ENCODE measurements around the gene CERT1.
A peak's percentile ranks its signal among the peaks of the same experiment; 100 is the strongest.
"Not testable (repeated sequence)": the region's sequence is repeated elsewhere in the genome, so short reads cannot be mapped to it uniquely, and the experiment has no call there.

Gene CERT1, protein sequence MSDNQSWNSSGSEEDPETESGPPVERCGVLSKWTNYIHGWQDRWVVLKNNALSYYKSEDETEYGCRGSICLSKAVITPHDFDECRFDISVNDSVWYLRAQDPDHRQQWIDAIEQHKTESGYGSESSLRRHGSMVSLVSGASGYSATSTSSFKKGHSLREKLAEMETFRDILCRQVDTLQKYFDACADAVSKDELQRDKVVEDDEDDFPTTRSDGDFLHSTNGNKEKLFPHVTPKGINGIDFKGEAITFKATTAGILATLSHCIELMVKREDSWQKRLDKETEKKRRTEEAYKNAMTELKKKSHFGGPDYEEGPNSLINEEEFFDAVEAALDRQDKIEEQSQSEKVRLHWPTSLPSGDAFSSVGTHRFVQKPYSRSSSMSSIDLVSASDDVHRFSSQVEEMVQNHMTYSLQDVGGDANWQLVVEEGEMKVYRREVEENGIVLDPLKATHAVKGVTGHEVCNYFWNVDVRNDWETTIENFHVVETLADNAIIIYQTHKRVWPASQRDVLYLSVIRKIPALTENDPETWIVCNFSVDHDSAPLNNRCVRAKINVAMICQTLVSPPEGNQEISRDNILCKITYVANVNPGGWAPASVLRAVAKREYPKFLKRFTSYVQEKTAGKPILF

DNA sequence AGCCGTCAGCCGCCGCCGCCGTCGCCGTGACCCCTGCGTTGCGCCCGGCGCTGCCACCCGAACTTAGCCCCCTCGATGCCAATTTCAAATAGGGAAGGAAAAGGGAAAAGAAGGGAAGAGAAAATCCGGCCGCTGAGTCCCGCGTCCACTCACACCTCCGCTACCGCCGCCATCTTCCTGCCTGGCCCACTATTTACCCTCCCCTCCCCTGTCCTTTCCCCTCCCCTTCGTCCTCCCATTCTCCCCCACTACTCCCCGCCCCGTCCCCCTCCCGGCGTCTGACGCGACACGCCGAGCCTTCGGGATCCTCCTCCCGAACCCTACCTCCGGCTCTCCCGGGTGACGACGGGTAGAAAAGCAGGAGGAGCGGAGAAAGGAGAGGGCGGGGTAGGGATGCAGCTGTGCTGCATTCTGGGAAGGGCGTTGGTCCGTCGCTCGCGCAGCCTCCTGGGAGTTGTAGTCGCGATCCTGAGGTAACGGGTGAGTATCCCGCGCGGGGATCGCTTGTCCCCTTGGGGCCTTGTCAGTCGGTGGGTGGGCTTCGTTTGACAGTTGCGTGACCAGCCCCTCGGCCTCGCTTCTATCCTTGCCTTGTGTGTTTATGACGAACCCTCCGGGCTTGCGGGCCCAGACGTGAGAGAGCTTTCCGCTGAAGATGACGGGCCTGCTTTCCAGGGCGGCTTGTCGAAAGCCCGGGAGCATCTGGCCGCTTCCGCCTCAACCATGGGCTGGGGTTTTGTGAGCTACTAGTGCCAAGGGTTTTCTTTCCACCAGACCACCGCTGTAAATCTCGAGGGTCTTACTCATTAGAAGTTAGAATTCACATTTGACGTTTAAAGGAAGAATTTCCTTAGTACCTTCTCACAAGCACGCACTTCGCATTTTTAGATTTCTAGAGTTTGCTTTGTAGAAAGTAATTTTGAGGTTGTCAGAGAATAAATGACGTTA lies at the start of gene CERT1, which contains the start of gene POLK:
TSS of gene CERT1 (minus strand) at position 195 of the 948 bp plus-strand sequence. CDS start 422 bp downstream, outside the sequence.
TSS of gene POLK (plus strand) at position 457 of the 948 bp plus-strand sequence.
- peak; percentile 99 for ATAC-seq
- peak; percentile 94 for DNase-seq
- H3K36me3 Mint-ChIP-seq (ENCODE audit: low read depth), result peaks cover 12% of the 10 kb centered on the region
- no peaks in the 10 kb centered on the region for H3K9me3 Mint-ChIP-seq
- H3K4me1 Mint-ChIP-seq, result peaks cover 61% of the 10 kb centered on the region
- H3K4me3 Mint-ChIP-seq, result peak within 1 kb of the TSS; percentile 95
- no peaks in the 10 kb centered on the region for H3K27me3 Mint-ChIP-seq
- peak within 1 kb of the TSS; percentile 95 for H3K27ac Mint-ChIP-seq

GRCh38 chr5:75560655-75561054 lies 49.2 kb upstream of the CERT1 start:
- Mint-ChIP-seq H3K9me3 (peaks cover 35% of the 10 kb centered on the region), H3K36me3 (ENCODE audit: low read depth) (peaks cover 78% of the 10 kb centered on the region), H3K4me1 (peaks cover 34% of the 10 kb centered on the region)
- not testable (repeated sequence) for ATAC-seq, H3K27ac Mint-ChIP-seq, H3K27me3 Mint-ChIP-seq, DNase-seq, H3K4me3 Mint-ChIP-seq

DNA sequence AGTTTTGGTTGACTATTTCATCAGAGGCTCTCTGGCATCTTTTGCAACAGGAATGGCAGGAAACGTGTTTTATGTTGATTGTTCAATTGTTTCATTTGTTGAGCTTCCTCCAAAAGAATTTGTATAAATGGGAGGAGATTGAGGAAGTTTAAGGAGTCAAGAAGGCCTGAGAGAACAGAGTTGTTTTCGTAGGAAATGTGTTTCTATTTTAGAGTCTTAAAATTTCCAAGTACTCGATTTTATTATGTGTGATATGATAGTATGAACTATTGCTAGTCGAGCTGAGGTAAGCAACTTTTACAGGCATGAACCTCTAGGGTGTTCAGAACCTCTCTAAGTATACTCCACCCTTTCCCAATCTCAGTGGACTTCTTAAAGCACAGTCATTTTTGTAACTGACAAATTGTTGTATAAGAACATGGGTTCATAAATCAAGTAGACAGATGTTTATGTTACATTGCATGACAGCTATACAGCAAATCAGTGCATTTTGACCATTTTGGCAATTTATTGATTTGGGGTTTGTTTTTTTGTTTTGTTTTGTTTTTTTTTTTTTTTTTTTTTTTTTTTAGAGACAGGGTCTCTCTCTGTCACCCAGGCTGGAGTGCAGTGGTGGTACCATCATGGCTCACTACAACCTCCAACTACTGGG lies 47.7 kb upstream of the CERT1 start:
- no peaks in the 10 kb centered on the region for H3K27me3 Mint-ChIP-seq
- DNase-seq (no peak), ATAC-seq (no peak)
- H3K9me3 Mint-ChIP-seq, result peaks cover 33% of the 10 kb centered on the region
- peaks cover 76% of the 10 kb centered on the region for H3K36me3 Mint-ChIP-seq (ENCODE audit: low read depth)
- H3K27ac Mint-ChIP-seq, result no peak overlapping the region
- H3K4me3 Mint-ChIP-seq, result no peak overlapping the region
- H3K4me1 Mint-ChIP-seq, result peaks cover 23% of the 10 kb centered on the region

DNA sequence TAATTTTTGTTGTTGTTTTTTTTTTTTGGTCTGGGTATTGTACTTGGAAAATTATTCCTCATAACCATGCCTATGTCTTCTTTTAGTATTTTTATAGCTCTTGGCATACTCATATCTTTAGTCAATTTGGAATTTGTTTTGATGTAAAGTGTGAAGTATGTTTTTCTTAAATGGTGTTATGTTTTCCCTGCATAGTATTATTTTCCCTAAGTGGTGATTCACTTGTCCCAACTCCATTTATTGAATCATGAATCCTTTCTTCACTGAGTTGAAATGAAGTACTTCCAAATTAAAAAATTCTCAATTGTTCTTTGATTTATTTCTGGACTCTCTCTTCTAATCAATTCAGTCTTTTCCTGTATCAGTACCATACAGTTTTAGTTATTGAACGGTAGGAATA lies 46.8 kb upstream of the CERT1 start:
- no peak for ATAC-seq

DNA sequence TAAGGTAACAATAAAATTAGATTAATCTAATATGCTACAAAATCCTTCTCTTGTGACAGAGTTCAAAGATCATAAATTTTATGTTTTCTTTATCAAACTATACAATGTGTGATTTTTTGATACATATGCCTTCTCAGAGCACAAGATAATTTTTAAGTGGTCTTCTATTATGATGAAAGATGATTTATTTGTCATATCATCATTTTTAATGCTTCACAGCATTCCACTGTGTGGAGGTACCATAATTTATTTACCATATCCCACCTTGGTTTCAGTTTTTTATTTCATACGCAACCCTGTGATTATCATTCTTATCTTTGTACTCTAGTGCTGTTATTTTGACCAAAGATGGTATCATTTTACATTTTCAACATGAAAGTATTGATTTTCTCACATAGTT lies 41.9 kb upstream of the CERT1 start:
- H3K4me3 Mint-ChIP-seq, result no peak overlapping the region
- ATAC-seq, result no peak
- peaks cover 6% of the 10 kb centered on the region for H3K9me3 Mint-ChIP-seq
- H3K36me3 Mint-ChIP-seq (ENCODE audit: low read depth), result peaks cover 69% of the 10 kb centered on the region
- H3K27me3 Mint-ChIP-seq, result no peaks in the 10 kb centered on the region
- DNase-seq, result no peak
- no peak overlapping the region for H3K27ac Mint-ChIP-seq
- peaks cover 6% of the 10 kb centered on the region for H3K4me1 Mint-ChIP-seq

More for the DNA sequence above, 46.8 kb upstream of the CERT1 start:
- H3K36me3 Mint-ChIP-seq (ENCODE audit: low read depth), result peaks cover 77% of the 10 kb centered on the region
- no peaks in the 10 kb centered on the region for H3K27me3 Mint-ChIP-seq
- peaks cover 15% of the 10 kb centered on the region for H3K4me1 Mint-ChIP-seq
- no peak for DNase-seq
- no peak overlapping the region for H3K27ac Mint-ChIP-seq
- H3K4me3 Mint-ChIP-seq, result no peak overlapping the region
- peaks cover 24% of the 10 kb centered on the region for H3K9me3 Mint-ChIP-seq

DNA sequence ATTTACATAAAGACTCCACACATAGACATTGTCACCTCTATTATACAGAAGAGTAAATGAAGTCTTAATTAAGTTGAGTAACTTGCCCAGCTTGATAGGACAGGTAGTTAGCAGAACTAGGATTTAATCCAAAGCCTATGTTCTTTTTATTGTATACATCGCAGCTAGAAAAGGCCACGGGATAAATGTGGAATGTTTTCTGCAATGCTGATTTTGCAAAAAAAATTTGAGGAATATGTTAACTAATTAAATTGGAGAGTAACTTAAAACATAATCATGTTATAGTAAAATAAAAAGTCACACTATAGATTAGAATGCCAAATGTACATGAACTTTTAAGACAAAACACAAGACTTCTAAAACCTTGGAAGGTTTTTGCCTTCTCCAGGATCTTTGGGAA lies 41.3 kb upstream of the CERT1 start:
- H3K27ac Mint-ChIP-seq, result no peak overlapping the region
- no peak overlapping the region for H3K4me3 Mint-ChIP-seq
- H3K36me3 Mint-ChIP-seq (ENCODE audit: low read depth), result peaks cover 63% of the 10 kb centered on the region
- peaks cover 3% of the 10 kb centered on the region for H3K4me1 Mint-ChIP-seq
- H3K27me3 Mint-ChIP-seq, result no peaks in the 10 kb centered on the region
- H3K9me3 Mint-ChIP-seq, result peaks cover 6% of the 10 kb centered on the region
- ATAC-seq, result no peak
- DNase-seq, result no peak

- DNase-seq (no peak), ATAC-seq (no peak)
- Mint-ChIP-seq H3K27ac (no peak overlapping the region), H3K4me1 (no peaks in the 10 kb centered on the region), H3K36me3 (ENCODE audit: low read depth) (peaks cover 50% of the 10 kb centered on the region), H3K9me3 (no peaks in the 10 kb centered on the region), H3K27me3 (no peaks in the 10 kb centered on the region), H3K4me3 (no peak overlapping the region)
These were observed 40.0 kb upstream of the CERT1 start for GRCh38 chr5:75551471-75551870.

- no peak overlapping the region for H3K27ac Mint-ChIP-seq
- no peaks in the 10 kb centered on the region for H3K9me3 Mint-ChIP-seq
- H3K4me1 Mint-ChIP-seq, result no peaks in the 10 kb centered on the region
- no peak overlapping the region for H3K4me3 Mint-ChIP-seq
- no peaks in the 10 kb centered on the region for H3K27me3 Mint-ChIP-seq
- ATAC-seq (no peak), DNase-seq (no peak)
- peaks cover 45% of the 10 kb centered on the region for H3K36me3 Mint-ChIP-seq (ENCODE audit: low read depth)
These were observed 39.2 kb upstream of the CERT1 start for GRCh38 chr5:75550597-75550996.

- H3K27me3 Mint-ChIP-seq, result no peaks in the 10 kb centered on the region
- no peak overlapping the region for H3K27ac Mint-ChIP-seq
- H3K36me3 Mint-ChIP-seq (ENCODE audit: low read depth), result peaks cover 40% of the 10 kb centered on the region
- no peaks in the 10 kb centered on the region for H3K9me3 Mint-ChIP-seq
- H3K4me1 Mint-ChIP-seq, result peaks cover 3% of the 10 kb centered on the region
- H3K4me3 Mint-ChIP-seq, result no peak overlapping the region
- ATAC-seq (no peak), DNase-seq (no peak)
These were observed 36.4 kb upstream of the CERT1 start for GRCh38 chr5:75547812-75548211.

DNA sequence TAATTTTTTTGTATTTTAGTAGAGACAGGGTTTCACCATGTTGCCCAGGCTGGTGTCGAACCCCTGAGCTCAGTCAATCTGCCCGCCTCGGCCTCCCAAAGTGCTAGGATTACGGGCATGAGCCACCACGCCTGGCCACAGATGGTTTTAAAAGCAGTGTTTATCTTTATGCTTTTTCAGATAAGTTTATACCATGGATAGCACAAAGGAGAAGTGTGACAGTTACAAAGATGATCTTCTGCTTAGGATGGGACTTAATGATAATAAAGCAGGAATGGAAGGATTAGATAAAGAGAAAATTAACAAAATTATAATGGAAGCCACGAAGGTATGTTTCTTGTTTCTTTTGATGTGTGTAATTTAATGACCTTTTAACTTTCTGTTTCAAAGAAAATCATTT lies 35.4 kb upstream of the CERT1 start:
- Mint-ChIP-seq H3K4me3 (no peak overlapping the region), H3K27me3 (no peaks in the 10 kb centered on the region), H3K4me1 (peaks cover 3% of the 10 kb centered on the region), H3K9me3 (no peaks in the 10 kb centered on the region), H3K36me3 (ENCODE audit: low read depth) (peaks cover 39% of the 10 kb centered on the region), H3K27ac (no peak overlapping the region)
- DNase-seq (no peak), ATAC-seq (no peak)

GRCh38 chr5:75545131-75545530 lies 33.7 kb upstream of the CERT1 start:
- H3K9me3 Mint-ChIP-seq, result no peaks in the 10 kb centered on the region
- no peaks in the 10 kb centered on the region for H3K27me3 Mint-ChIP-seq
- ATAC-seq (no peak), DNase-seq (no peak)
- H3K27ac Mint-ChIP-seq, result no peak overlapping the region
- H3K36me3 Mint-ChIP-seq (ENCODE audit: low read depth), result peaks cover 29% of the 10 kb centered on the region
- H3K4me3 Mint-ChIP-seq, result no peak overlapping the region
- peaks cover 3% of the 10 kb centered on the region for H3K4me1 Mint-ChIP-seq

DNA sequence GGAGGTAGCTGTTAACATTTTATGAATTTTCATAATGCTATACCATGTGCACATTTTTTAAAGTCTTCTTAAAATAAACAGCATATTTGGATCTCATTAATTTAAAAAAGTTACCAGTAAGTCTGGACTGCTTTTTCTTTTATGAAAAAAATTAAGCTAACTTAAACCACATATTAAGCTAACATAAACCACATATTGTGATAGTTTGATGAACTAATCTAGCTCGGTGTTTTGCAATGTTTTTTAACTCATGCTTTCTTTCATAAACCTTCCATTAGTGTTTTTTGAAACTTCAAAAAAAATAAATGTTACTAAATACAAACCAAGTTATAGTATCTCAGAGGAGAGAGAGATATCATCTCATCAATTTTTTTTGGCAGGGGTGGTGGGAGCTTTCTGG lies 26.8 kb upstream of the CERT1 start:
- peaks cover 16% of the 10 kb centered on the region for H3K4me1 Mint-ChIP-seq
- ATAC-seq (no peak), DNase-seq (no peak)
- no peaks in the 10 kb centered on the region for H3K27me3 Mint-ChIP-seq
- peaks cover 13% of the 10 kb centered on the region for H3K9me3 Mint-ChIP-seq
- H3K36me3 Mint-ChIP-seq (ENCODE audit: low read depth), result peaks cover 30% of the 10 kb centered on the region
- H3K4me3 Mint-ChIP-seq, result no peak overlapping the region
- no peak overlapping the region for H3K27ac Mint-ChIP-seq

DNA sequence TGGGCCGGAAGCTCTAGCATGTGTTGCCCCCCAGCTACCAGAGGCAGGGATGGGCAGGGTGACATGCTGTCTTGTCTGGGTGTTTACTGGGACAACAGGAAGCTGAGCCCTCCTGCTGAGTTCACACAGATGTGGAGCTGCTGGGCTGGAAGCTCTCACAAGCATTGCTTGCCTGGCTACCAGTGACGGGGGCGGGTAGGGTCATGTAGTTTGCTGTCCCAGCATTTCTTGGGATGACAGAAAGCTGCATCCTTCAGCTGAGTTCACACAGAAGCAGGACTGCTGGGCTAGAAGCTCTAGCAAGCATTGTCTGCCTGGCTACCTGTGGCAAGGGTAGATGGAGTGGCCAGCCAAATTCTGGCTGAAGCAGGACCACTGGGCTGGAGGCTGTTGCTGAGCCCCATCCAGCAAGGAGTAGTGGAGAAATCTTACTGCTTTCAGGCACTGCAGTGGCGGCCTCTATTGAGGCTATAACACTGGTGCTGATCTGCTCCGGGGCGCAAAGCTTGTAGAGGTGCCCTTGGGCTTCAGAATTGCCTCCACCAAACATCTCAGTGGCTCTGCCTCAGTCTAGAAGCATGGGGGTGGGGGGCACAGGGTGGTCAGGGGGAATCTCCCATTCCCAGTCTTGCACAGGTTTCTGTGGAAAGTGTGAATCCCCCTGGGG lies 25.4 kb upstream of the CERT1 start:
- DNase-seq (no peak), ATAC-seq (no peak)
- peaks cover 13% of the 10 kb centered on the region for H3K9me3 Mint-ChIP-seq
- peaks cover 15% of the 10 kb centered on the region for H3K4me1 Mint-ChIP-seq
- no peak overlapping the region for H3K4me3 Mint-ChIP-seq
- H3K27me3 Mint-ChIP-seq, result no peaks in the 10 kb centered on the region
- peaks cover 40% of the 10 kb centered on the region for H3K36me3 Mint-ChIP-seq (ENCODE audit: low read depth)
- H3K27ac Mint-ChIP-seq, result no peak overlapping the region
